WTC11 (cell line): Measurements from ENCODE around the gene GALNT17. TPM values are rescaled to one million over a fixed set of nuclear protein-coding genes. Genes with fewer than 3 reads are reported as not detected.

Source experiments
- ATAC-seq: fragments of 200-7000 bp; cut with Tn5 transposase; 2 replicates; pipeline ENCODE4 v1.10.0; 2021; ENCODE audit warnings: mild to moderate bottlenecking, moderate library complexity
- CTCF ChIA-PET: fragments of 300-600 bp; sonication (Branson Sonifier 250); formaldehyde crosslinking; loops from one replicate; lab custom pipeline; 2021; ENCODE audit warnings: antibody characterized with exemption; lab: Charles Lee
- POLR2A ChIA-PET: fragments of 350-600 bp; sonication (Branson Sonifier 250); formaldehyde crosslinking; loops from one replicate; lab custom pipeline; 2021; ENCODE audit warnings: antibody characterized with exemption; lab: Charles Lee
- DNase-seq: peaks from one replicate; pipeline ENCODE4 v3.0.0; 2021; ENCODE audit warnings: low spot score
- H3K27ac Mint-ChIP-seq: 2 replicates; pipeline ENCODE4 v1.8.0; 2021; ENCODE audit warnings: mixed read lengths
- H3K27me3 Mint-ChIP-seq: 2 replicates; pipeline ENCODE4 v1.8.0; 2021; ENCODE audit warnings: low read depth, mild to moderate bottlenecking, moderate library complexity, mixed read lengths
- H3K36me3 Mint-ChIP-seq: 2 replicates; pipeline ENCODE4 v1.8.0; 2021; ENCODE audit warnings: mixed read lengths
- H3K4me1 Mint-ChIP-seq: 2 replicates; pipeline ENCODE4 v1.8.0; 2022; ENCODE audit warnings: mixed read lengths
- H3K4me3 Mint-ChIP-seq: 2 replicates; pipeline ENCODE4 v1.8.0; 2021; ENCODE audit warnings: mild to moderate bottlenecking, moderate library complexity, mixed read lengths
- H3K9me3 Mint-ChIP-seq: 2 replicates; pipeline ENCODE4 v1.8.0; 2021; ENCODE audit warnings: mixed read lengths
- ARID4B ChIP-seq: sonication (generic); formaldehyde crosslinking; IDR thresholded peaks from 2 replicates; pipeline ENCODE4 v1.8.0; 2023; ENCODE audit warnings: missing genetic modification reagents, mild to moderate bottlenecking, borderline replicate concordance
- ATF2 ChIP-seq: sonication (generic); formaldehyde crosslinking; IDR thresholded peaks from 2 replicates; pipeline ENCODE4 v1.8.1; 2022; ENCODE audit warnings: low read depth, missing genetic modification reagents, borderline replicate concordance
- ATF6 ChIP-seq: sonication (generic); formaldehyde crosslinking; IDR thresholded peaks from 2 replicates; pipeline ENCODE4 v1.8.1; 2023; ENCODE audit warnings: mild to moderate bottlenecking, missing genetic modification reagents
- CDX4 ChIP-seq: fragments of 250-450 bp; sonication (Bioruptor Pico); IDR thresholded peaks from 2 replicates; pipeline ENCODE4 v1.9.0; 2021; ENCODE audit warnings: moderate library complexity, mild to moderate bottlenecking, inconsistent platforms, borderline replicate concordance
- CREB1 ChIP-seq: sonication (generic); formaldehyde crosslinking; IDR thresholded peaks from 2 replicates; pipeline ENCODE4 v1.8.0; 2023; ENCODE audit warnings: mild to moderate bottlenecking, missing genetic modification reagents
- CTCF ChIP-seq: fragments of 200-600 bp; IDR thresholded peaks from 2 replicates; pipeline ENCODE4 v1.8.0; 2022; ENCODE audit warnings: antibody characterized with exemption
- ERG ChIP-seq: fragments of 250-450 bp; sonication (Bioruptor Pico); IDR thresholded peaks from 2 replicates; pipeline ENCODE4 v1.8.0; 2021; ENCODE audit warnings: mild to moderate bottlenecking
- FOXK1 ChIP-seq: sonication (generic); formaldehyde crosslinking; IDR thresholded peaks from 2 replicates; pipeline ENCODE4 v1.8.0; 2022; ENCODE audit warnings: mild to moderate bottlenecking, moderate library complexity, missing genetic modification reagents
- KAT7 ChIP-seq: sonication (generic); formaldehyde crosslinking; IDR thresholded peaks from 2 replicates; pipeline ENCODE4 v1.8.1; 2023; ENCODE audit warnings: missing genetic modification reagents, mild to moderate bottlenecking, borderline replicate concordance
- MYBL2 ChIP-seq: sonication (generic); formaldehyde crosslinking; IDR thresholded peaks from 2 replicates; pipeline ENCODE4 v1.8.1; 2023; ENCODE audit warnings: mild to moderate bottlenecking, moderate library complexity, missing genetic modification reagents
- NFYB ChIP-seq: sonication (generic); formaldehyde crosslinking; conservative IDR thresholded peaks from 2 replicates; pipeline ENCODE4 v1.8.0; 2022; ENCODE audit warnings: low read depth, missing genetic modification reagents
- NR3C1 ChIP-seq: sonication (generic); formaldehyde crosslinking; conservative IDR thresholded peaks from 2 replicates; pipeline ENCODE4 v1.8.1; 2023; ENCODE audit warnings: low read depth, mild to moderate bottlenecking, missing genetic modification reagents
- PRRX2 ChIP-seq: fragments of 250-450 bp; sonication (Bioruptor Pico); IDR thresholded peaks from 2 replicates; pipeline ENCODE4 v1.8.0; 2021; ENCODE audit warnings: mild to moderate bottlenecking
- SP1 ChIP-seq: sonication (generic); formaldehyde crosslinking; conservative IDR thresholded peaks from 2 replicates; pipeline ENCODE4 v1.8.1; 2022; ENCODE audit warnings: missing genetic modification reagents
- TCF7 ChIP-seq: sonication (generic); formaldehyde crosslinking; IDR thresholded peaks from 2 replicates; pipeline ENCODE4 v1.8.0; 2022; ENCODE audit warnings: mild to moderate bottlenecking, low read depth, missing genetic modification reagents, moderate library complexity
- TEAD4 ChIP-seq: sonication (generic); formaldehyde crosslinking; IDR thresholded peaks from 2 replicates; pipeline ENCODE4 v1.8.0; 2022; ENCODE audit warnings: mild to moderate bottlenecking, missing genetic modification reagents
- TP53 ChIP-seq: sonication (generic); formaldehyde crosslinking; IDR thresholded peaks from 2 replicates; pipeline ENCODE4 v1.8.1; 2023; ENCODE audit warnings: mild to moderate bottlenecking, missing genetic modification reagents
- ZBTB43 ChIP-seq: sonication (generic); formaldehyde crosslinking; IDR thresholded peaks from 2 replicates; pipeline ENCODE4 v1.8.1; 2023; ENCODE audit warnings: mild to moderate bottlenecking, missing genetic modification reagents
- ZMAT4 ChIP-seq: fragments of 250-450 bp; sonication (Bioruptor Pico); IDR thresholded peaks from 2 replicates; pipeline ENCODE4 v1.9.0; 2021; ENCODE audit warnings: mild to moderate bottlenecking
- ZNF416 ChIP-seq: fragments of 250-450 bp; sonication (Bioruptor Pico); IDR thresholded peaks from 2 replicates; pipeline ENCODE4 v1.9.0; 2021; ENCODE audit warnings: mild to moderate bottlenecking, inconsistent platforms
- total RNA-seq: library from RNA; stranded (reverse); gene quantifications from 3 replicates; pipeline ENCODE4 v1.2.3, GENCODE V29; 2021

The GALNT17 gene
- total RNA-seq, 1 experiment from 2014 or later = 61.1 TPM

GRCh38 chr7:71198887-71199286, 66.9 kb downstream of the GALNT17 start:
- ATAC-seq (no peak), DNase-seq (no peak)
- POLR2A ChIA-PET = no interaction called here
- CTCF ChIA-PET = no interaction called here
- Mint-ChIP-seq H3K4me3 (no peak overlapping the region), H3K4me1 (peaks cover 30% of the 10 kb centered on the region), H3K36me3 (peaks cover 21% of the 10 kb centered on the region), H3K9me3 (peaks cover 17% of the 10 kb centered on the region), H3K27ac (no peak overlapping the region), H3K27me3 (no peaks in the 10 kb centered on the region; the same call in 1 of the 2 replicates)
- TF ChIP-seq FOXK1 (CRISPR knock-in tag) (no peak), KAT7 (CRISPR knock-in tag) (no peak), ZNF416 (CRISPR knock-in tag) (no peak), ATF6 (no peak), ZMAT4 (no peak), TP53 (no peak), MYBL2 (CRISPR knock-in tag) (no peak), ERG (CRISPR knock-in tag) (no peak), TCF7 (CRISPR knock-in tag) (no peak)

- Mint-ChIP-seq H3K4me1 (peaks cover 38% of the 10 kb centered on the region), H3K27me3 (no peaks in the 10 kb centered on the region), H3K4me3 (no peak overlapping the region), H3K9me3 (peaks cover 18% of the 10 kb centered on the region), H3K27ac (peak overlapping the region; percentile 84), H3K36me3 (peaks cover 21% of the 10 kb centered on the region)
- ATAC-seq (no peak), DNase-seq (no peak)
- ChIA-PET CTCF (no interaction called here), POLR2A (interaction anchor here (0.7 kb wide), 1 partner anchor 178 kb away, joined by 3 read pairs; no protein-coding TSS in a partner anchor)
- TF ChIP-seq NR3C1 (CRISPR knock-in tag) (no peak), CTCF (no peak), FOXK1 (CRISPR knock-in tag) (no peak), ARID4B (CRISPR knock-in tag) (no peak), CDX4 (CRISPR knock-in tag) (no peak), PRRX2 (CRISPR knock-in tag) (no peak), ZMAT4 (no peak), SP1 (CRISPR knock-in tag) (no peak), CREB1 (CRISPR knock-in tag) (no peak), ATF2 (CRISPR knock-in tag) (no peak), ZBTB43 (CRISPR knock-in tag) (no peak), NFYB (CRISPR knock-in tag) (no peak), TEAD4 (CRISPR knock-in tag) (no peak)
Measured at GRCh38 chr7:71206184-71206583, 74.2 kb downstream of the GALNT17 start.
